GM12891 (cell line): Measurements from ENCODE around the gene ROBO3.

ENCODE experiments used
- PAX5 ChIP-seq: IDR thresholded peaks from 2 replicates; pipeline ENCODE4 v1.6.1; 2011; ENCODE audit warnings: low read length, moderate library complexity, mild to moderate bottlenecking; ENCODE audit not compliant: insufficient read depth, severe bottlenecking
- POLR2A ChIP-seq: IDR thresholded peaks from 2 replicates; pipeline ENCODE4 v1.6.1; 2011; ENCODE audit warnings: low read depth, low read length, control low read depth
- POLR2AphosphoS5 ChIP-seq: IDR thresholded peaks from 2 replicates; pipeline ENCODE4 v1.6.1; 2011; ENCODE audit warnings: low read depth, low read length, control low read depth
- POU2F2 ChIP-seq: IDR thresholded peaks from 2 replicates; pipeline ENCODE4 v1.6.1; 2011; ENCODE audit warnings: low read depth, mild to moderate bottlenecking, control low read depth, low read length, moderate library complexity
- SPI1 ChIP-seq: IDR thresholded peaks from 2 replicates; pipeline ENCODE4 v1.6.1; 2011; ENCODE audit warnings: low read depth, low read length, control low read depth
- TAF1 ChIP-seq: IDR thresholded peaks from 2 replicates; pipeline ENCODE4 v1.6.1; 2011; ENCODE audit warnings: low read depth, low read length, control low read depth

- TF ChIP-seq POLR2A (no peak), TAF1 (no peak), SPI1 (no peak), POLR2AphosphoS5 (no peak), POU2F2 (no peak), PAX5 (no peak)
Measured at GRCh38 chr11:124868331-124869274, 3.4 kb downstream of the ROBO3 start.
